Kidney epithelial cell (primary cell): ENCODE data around the gene GNS. TPM values are rescaled to one million over a fixed set of nuclear protein-coding genes. Genes with fewer than 3 reads are reported as not detected.

Experiments used
- DNase-seq: peaks from one replicate; pipeline ENCODE4 v3.0.0-alpha.2; 2010; ENCODE audit warnings: low read depth
- H3K27me3 ChIP-seq: 2 replicates; pipeline ENCODE4 v1.6.0; 2011; ENCODE audit warnings: low read length; ENCODE audit not compliant: control insufficient read depth, insufficient read depth
- H3K36me3 ChIP-seq: 2 replicates; pipeline ENCODE4 v1.5.1; 2011; ENCODE audit warnings: low read length; ENCODE audit not compliant: control insufficient read depth, insufficient read depth
- H3K4me3 ChIP-seq: 2 replicates; pipeline ENCODE4 v1.5.1; 2011; ENCODE audit warnings: low read depth, mild to moderate bottlenecking, control low read depth, low read length
- CTCF ChIP-seq: IDR thresholded peaks from 2 replicates; pipeline ENCODE4 v1.5.1; 2011; ENCODE audit warnings: mild to moderate bottlenecking, moderate library complexity, low read length, control low read depth, inconsistent platforms; ENCODE audit not compliant: insufficient read depth, poor library complexity, severe bottlenecking
- total RNA-seq: library from RNA; depleted of rRNA; stranded (reverse); fragments of >200 nt; gene quantifications from 2 replicates; pipeline ENCODE4 v1.2.3, GENCODE V29; 2015

Gene GNS
- total RNA-seq, 1 donor from 2014 or later: 120 TPM

- DNase-seq: no peak
- no peak overlapping the region for H3K4me3 ChIP-seq
- no peaks in the 10 kb centered on the region for H3K27me3 ChIP-seq
- no peaks in the 10 kb centered on the region for H3K36me3 ChIP-seq
- TF ChIP-seq CTCF: peak; percentile 16
These were observed 81.0 kb downstream of the GNS start for GRCh38 chr12:64678248-64678647.

- Histone ChIP-seq H3K27me3 (no peaks in the 10 kb centered on the region), H3K4me3 (no peak overlapping the region), H3K36me3 (no peaks in the 10 kb centered on the region)
- TF ChIP-seq CTCF: no peak
- DNase-seq: no peak
These were observed 83.4 kb downstream of the GNS start for GRCh38 chr12:64675795-64676194.

- H3K36me3 ChIP-seq: no peaks in the 10 kb centered on the region
- no peaks in the 10 kb centered on the region for H3K27me3 ChIP-seq
- no peak for TF ChIP-seq CTCF
- no peak for DNase-seq
- no peak overlapping the region for H3K4me3 ChIP-seq
These were observed 84.8 kb downstream of the GNS start for GRCh38 chr12:64674367-64674922.

- TF ChIP-seq CTCF: no peak
- DNase-seq: no peak
- Histone ChIP-seq H3K4me3 (no peak overlapping the region), H3K36me3 (no peaks in the 10 kb centered on the region), H3K27me3 (no peaks in the 10 kb centered on the region)
These were observed 85.6 kb downstream of the GNS start for GRCh38 chr12:64673490-64674169.

GRCh38 chr12:64672925-64673409 is 86.2 kb downstream of the GNS start:
- no peak overlapping the region for H3K4me3 ChIP-seq
- no peaks in the 10 kb centered on the region for H3K27me3 ChIP-seq
- no peaks in the 10 kb centered on the region for H3K36me3 ChIP-seq
- TF ChIP-seq CTCF: no peak
- DNase-seq: no peak

- no peaks in the 10 kb centered on the region for H3K36me3 ChIP-seq
- no peak for TF ChIP-seq CTCF
- no peak overlapping the region for H3K4me3 ChIP-seq
- no peak for DNase-seq
- no peaks in the 10 kb centered on the region for H3K27me3 ChIP-seq
These were observed 87.5 kb downstream of the GNS start for GRCh38 chr12:64671681-64672080.
